Fibroblast of the conjunctiva (primary cell): Measurements from ENCODE around the gene MED13L.
"Not testable (repeated sequence)": the region's sequence is repeated elsewhere in the genome, so short reads cannot be mapped to it uniquely, and the experiment has no call there.

Experiments
- DNase-seq: peaks from one replicate; pipeline ENCODE4 v3.0.0-alpha.2; 2010; ENCODE audit warnings: low read depth

Gene MED13L

DNA sequence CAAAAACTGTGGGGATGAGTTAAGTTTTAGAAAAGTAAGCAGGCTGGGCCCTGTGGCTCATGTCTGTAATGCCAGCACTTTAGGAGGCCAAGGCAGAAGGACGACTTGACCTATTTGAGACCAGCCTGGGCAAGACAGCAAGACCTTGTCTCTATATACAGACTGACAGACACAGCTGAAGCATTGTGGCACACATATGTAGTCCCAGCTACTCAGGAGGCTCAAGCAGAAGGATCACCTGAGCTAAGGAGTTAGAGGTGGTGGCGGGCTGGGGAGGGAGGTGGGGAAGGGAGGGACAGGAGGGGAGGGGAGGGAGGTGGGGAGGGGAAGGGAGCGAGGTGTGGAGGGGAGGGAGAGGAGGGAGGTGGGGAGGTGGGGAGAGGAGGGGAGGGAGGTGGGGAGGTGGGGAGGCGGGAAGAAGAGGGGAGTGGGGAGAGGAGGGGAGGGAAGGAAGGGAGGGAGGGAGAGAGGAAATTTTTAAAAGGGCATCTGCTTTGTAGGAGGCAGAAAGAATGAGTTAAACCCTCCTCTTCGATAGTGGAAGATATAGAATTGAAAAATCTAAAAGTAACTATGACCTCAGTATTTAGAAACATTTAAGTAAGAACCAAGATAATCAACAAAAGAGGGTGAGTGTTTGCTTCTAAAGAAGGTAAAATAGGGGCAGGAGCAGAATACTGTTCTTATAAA lies 30.9 kb downstream of the MED13L start:
- DNase-seq = no peak

DNA sequence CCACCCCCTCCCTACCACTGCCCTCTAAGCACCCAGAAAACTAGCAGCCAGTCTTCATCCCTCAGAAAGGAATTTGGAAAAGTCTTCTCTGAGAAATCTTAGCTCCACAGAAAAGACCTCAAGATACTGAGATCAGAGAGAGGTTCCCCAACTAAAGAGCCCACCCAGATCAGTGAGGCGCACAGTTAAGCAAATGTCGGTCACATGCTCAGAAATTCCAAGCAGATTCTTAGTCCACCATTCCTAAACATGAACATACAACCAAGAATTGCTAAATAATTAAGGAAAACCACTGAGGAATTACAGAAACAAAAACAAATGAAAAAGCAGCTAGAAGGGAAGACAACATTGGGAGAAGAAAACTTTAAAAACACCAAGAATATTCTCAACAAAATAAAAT lies 32.3 kb downstream of the MED13L start:
- no peak for DNase-seq

DNA sequence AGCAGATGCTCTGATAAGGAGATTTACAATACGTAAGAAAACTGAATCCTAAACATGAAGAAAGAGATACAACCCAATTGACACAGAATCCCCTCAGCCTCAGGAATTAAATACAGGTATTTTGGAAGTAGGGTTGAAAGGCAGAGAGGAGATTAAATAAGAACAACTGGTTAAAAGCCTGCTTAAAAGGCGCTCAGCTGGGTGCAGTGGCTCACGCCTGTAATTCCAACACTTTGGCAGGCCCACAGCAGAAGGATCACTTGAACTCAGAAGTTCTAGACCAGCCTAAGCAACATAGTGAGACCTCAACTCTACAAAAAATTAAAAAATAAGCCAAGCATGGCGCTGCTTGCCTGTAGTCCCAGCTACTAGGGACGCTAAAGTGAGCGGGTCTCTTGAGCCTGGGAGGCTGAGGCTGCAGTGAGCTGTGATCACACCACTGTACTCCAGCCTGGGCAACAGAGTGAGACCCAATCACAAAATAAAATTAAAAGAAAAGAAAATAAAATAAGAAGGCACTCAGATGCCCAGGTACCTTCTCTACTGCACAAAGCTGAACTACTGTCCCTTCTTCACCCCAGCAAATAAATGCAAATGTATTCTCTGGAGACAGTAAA lies 32.9 kb downstream of the MED13L start:
- DNase-seq = no peak

DNA sequence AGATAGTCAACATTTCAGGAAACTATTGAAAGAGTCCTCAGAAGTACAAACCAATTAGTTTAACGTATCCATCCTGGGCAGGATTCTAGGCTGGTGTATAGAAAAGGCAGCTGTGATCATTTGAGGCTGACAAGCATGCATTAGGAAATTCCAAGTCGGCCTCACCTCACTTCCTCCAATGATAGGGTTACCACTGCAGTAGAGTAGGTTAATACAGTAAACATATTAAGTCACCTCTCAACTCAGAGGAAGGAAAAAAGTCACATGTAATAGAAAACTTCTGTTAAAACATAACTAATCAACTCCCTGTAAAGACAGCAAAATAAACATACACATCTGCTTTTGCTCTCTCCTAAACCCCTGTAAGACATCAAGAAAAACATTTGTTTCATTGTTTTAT lies 33.5 kb downstream of the MED13L start:
- no peak for DNase-seq

DNA sequence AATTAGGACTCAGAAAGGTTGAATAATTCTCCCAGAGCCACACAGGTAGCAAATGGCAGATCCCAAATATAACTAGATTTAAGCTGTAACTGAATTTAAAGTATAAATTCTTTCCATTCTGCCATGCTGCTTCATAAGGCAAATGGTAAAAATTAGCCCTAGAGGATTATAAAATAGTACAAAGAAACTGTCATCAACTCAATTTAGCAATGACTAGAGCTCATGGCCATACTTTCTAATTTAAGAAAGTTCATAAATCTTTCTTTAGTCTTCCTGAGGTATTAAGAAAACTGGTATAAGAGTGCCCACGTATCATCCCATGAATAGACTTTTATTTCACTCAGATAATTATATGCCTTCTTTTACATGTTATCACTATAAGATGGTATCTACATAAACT lies 34.8 kb downstream of the MED13L start:
- DNase-seq = no peak

DNA sequence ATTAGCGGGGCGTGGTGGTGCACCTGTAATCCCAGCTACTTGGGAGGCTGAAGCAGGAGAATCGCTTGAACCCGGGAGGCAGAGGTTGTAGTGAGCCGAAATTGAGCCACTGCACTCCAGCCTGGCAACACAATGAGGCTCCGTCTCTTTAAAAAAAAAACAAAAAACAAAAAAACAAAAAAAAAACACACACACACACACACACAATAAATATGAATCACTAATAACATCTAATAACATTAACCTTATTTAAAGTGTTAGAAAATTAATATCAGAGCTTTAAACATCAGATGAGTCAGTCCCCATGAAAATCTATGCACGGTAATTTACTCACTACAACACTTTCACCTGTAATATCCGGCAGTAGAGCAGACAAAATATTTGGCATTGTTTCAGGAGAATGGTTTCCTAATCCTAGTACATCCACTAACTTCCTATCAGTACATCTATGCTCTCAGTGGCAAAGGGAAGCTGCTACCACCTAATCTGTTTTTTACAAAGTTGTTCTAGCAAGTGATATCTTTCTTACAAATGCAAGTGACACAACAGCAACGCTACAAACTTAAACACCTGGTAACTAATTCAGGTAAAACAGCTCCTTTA lies 36.2 kb downstream of the MED13L start:
- DNase-seq = no peak

DNA sequence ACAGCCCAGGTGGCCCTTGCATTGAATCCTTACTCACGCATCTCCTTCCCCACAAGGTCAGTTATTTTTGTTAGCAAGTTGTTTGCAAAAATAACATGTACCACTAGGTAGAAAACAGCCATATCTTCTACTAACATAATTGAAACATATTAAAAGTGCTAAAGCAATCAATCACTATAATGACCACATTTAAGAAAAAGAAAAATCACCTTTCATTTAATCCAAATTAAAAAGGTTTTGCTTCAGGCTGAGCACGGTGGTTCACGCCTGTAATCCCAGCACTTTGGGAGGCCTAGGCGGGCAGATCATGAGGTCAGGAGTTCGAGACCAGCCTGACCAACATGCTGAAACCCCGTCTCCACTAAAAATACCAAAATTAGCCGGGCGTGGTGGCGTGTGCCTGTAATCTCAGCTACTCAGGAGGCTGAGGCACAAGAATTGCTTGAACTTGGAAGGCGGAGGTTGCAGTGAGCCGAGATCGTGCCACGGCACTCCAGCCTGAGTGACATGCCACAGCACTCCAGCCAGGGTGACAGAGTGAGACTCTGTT lies 38.8 kb downstream of the MED13L start:
- DNase-seq = not testable (repeated sequence)

DNA sequence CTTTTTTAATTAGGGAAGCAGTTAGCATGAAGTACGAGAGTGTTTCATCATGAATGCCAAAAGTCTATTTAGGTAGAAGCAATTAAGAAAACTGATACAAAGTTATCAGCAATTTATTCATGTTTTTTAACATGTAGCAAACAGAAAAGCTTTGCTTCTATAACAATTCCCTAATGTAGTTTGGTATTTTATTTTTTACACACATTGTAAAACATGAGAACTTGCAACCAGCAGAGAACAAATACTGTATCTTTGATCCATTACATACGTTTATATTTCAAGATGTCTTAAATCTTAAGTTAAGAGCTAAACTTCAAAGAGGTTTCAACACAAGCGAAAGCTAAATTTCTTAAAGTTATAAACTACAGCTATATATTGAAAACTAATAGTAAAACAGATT lies 39.3 kb downstream of the MED13L start:
- DNase-seq = no peak

DNA sequence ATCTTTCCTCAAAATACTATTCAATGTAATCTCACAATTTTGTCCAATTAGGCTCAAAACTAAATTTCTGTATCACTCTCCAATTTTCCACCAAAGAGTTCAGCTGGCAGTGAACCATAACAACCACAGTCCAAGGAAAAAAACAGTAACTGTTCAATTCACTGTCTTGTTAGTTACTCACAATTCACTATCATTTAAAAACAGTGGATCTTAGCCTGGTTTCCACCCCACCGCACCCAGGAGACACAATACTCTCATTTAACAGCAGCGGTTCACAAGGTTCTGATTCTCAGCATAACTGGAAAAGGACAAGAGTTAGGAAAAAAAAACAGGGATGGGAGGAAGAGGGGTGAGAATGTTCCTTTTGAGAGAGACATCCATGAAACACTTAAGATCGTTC lies 40.5 kb downstream of the MED13L start:
- DNase-seq = no peak

DNA sequence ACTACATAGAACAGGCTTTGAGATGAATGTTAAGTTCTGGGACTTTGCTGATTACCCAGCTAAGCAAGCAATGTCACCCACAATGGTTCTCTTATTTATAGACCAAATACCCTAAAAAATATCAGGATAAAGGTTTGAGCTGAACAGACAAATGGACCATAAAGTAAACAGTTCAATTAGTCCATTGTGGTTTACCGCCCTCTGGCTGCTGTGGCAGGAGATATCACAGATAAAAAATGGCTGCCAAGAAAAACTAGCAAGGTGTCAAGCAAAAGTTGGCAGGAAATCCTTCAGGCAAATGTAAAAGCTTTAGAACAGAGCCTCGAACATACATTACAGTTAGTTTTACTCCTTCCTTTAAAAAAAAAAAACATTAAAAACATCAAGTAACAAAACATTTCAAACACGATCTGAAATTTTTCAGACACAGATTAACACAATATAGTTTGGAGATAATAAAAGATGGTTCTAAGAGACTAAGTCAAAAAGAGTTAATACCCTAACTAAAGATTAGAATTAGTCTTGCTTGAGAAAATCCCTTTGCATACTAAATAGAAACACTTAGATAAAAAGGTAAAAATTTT lies 41.3 kb downstream of the MED13L start:
- peak; percentile 48 for DNase-seq

DNA sequence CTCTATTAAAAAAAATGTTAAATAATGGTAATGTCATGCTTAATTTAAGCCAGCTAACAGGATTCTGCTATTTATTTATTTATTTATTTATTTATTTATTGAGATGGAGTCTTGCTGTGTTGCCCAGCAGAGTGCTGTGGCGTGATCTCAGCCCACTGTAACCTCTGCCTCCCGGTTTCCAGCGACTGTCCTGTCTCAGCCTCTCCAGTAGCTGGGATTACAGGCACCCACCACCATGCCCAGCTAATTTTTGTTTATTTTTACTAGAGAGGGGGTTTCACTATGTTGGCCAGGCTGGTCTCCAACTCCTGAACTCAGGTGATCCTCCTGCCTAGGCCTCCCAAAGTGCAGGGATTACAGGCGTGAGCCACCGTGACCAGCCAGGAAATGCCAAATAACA lies 43.3 kb downstream of the MED13L start:
- not testable (repeated sequence) for DNase-seq

DNA sequence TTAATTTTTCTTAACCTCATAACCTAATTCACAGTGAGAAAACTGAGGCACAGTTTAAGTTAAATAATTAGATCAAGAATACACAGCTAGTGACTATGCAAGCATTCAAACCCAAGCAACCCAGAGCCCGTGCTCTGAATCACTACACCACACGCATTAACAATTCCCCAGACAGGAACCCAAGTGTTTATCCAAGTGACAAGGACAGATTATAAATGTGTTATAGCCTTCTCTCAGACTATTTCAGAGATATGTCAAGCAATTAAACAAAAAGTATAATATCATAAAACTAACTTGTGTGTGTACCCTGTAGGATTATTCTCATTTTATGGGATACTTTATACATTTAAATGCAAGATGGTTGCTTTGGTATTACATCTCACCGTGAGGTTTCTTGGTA lies 43.8 kb downstream of the MED13L start:
- no peak for DNase-seq

DNA sequence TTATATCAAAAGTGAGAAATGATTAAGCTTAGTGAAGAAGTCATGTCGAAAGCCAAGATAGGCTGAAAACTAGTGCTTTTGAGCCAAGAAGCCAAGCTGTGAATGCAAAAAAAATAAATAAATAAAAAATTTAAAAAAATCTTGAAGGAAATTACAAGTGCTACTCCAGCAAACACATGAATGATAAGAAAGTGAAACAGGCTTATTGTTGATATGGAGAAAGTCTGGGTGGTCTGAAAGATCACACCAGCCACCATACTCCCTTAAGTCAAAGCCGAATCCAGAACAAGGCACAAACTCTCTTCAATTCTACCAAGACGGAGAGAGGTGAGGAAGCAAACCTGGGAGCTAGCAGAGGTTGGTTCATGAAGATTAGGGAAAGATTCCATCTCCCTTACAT lies 49.7 kb downstream of the MED13L start:
- no peak for DNase-seq

DNA sequence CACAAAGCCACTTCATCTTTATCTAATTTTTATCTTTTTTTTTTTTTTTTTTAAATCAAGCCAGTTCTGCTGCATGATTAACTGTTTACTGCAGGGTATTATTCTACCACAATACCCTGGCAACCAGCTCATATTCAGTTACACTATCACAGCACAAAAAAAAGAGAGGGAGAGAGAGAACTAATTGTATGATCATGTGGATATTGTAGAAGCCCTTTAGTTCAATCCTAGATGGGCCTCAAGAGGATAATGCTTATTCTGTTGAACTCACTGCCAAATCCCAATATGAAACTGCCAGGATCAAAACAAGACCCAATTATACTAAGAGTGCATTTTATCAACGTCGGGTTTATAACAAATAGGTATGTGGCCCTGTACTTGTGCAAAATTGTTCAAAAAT lies 51.5 kb downstream of the MED13L start:
- no peak for DNase-seq

DNA sequence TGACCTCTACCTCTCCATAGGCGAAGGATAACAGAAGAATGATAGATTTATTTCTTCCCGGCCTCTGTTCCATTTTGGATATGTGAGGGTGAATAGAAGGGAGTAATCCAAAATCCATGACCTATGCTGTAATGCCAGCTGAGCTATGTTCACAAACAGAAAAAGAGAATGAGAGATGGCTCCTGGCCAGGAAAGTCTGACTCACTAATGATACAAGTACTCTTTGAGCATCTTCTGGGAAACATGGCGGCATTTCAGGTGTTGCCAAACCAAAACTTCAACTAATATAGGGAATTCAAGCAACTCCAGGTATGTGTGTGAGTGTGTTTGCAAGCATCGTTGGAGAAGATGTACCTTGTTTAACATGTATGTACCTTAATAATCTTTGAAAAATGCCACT lies 55.1 kb downstream of the MED13L start:
- DNase-seq = peak; percentile 93

DNA sequence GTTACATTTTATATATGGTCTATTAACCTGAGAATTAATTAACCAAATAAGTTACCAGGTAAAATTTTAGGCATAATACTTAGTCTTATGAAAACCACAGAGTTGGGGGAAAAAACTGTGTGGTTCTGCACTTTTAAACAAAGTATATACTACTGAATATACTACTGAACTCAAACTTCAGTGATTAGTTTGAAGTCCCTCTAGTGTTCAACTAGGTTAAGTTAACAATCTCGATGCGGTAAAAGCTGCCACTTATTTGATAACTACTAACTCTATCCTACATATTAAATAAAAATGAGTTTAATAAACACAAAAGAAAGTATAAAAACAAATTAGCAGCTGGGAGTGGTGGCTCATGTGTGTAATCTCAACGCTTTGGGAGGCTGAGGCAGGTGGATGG lies 56.7 kb downstream of the MED13L start:
- no peak for DNase-seq

DNA sequence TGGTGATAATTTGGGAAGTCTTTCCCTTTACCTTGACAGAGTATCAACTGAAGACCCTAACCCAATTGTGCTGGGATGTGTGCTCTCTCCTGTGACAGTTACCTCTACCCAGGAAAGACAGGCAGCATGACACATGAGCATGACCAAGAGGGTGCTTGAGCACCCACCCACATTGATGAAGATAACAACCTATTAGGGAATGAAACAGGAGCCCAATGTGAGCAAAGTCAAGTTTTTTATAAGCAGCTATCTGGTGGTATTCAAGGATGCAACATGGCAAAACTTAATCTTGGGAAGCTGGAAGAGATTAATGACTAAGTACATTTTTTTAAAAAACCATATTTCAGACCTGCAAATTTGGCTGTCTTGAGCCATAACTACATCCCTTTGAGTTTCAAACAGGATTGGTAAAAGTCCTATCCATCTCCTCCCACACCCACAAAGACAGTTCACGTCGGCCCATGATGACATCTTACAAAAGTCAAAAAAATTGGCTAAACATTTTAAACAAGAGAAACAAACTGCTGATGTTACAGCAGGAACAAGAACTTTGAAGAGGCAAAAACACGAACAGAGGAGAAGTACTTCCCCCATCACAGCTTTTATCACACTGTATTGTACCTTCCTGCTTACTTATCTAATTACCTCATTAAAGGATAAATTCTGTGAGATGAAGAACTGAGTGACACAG lies 60.3 kb downstream of the MED13L start:
- no peak for DNase-seq

DNA sequence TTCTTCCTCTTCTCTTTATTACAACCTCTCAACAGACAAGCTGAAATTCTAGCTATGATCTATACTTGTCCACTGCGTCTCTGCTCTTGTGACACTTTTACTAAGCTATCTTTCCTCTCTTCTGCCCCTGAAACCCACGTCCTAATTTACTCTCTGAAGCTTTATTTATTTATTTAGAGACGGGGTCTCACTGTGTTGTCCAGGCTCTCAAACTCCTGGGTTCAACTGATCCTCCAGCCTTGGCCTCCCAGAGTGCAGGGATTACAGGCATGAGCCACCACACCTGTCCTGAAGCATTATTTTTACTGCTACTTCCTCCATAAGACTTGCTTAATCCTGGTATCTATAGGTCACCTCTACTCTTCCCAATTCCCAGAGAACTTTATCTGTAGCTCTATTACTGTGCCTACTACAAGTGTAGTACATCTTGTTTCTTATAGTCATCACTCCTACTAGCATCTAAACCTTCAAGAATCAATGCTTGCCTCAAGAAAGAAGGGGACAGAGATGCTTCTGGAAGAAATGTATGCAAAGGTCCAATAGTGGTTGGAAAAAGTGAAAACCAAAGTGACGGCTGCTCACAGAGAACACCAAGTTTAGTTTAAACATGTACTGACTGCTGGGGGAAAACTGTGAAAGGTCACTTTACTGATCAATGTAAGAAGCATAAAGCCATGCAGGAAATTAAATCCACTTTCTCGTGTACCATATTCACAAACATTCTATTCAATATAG lies 61.3 kb downstream of the MED13L start:
- DNase-seq = no peak

DNA sequence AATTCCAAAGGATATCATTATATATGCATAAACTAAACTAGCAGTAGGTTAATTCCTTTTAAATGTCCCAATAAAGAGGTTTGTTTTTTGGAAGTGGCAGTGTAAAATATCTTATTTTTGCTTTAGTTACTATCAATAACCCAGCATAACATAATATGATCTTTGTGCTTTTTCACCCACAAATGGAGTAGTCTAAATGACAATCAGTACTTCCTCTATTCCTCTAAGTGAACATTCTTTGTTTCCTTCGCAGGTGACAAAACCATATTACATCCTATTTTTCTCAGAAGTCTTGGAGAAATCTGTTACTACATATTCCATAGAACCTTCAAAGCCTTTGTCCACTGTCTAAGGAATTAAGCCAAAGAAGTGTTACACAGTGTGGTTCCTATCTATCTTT lies 62.5 kb downstream of the MED13L start:
- DNase-seq = no peak

DNA sequence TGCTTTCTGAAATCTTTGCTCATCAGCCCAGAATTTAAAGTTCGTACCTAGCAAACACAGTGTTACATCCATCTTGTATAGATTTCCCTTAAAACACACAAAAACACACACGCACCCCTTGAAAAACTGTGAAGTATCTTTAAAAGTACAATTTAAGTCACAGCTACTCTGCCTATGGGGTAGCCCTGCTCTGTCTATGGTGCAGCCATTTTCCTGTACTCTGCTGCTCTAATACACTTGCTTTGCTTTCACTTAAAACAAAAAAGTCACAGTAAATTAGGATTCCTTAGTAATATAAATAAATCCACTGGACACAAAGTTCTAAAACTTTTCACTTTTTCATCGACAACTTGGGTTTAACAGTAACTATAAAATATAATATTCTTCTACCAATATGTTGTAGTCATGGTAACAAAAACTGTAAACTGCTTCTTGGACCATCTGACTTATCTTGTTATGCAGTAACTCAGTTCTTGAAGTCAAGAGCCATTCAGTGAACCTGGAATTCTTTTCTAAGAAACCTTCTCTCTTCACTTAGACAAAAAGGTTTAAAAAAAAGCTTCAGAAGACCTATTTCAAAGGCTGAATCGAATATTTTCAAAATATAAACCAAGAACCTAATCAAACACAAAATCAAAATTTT lies 63.5 kb downstream of the MED13L start:
- DNase-seq = no peak

DNA sequence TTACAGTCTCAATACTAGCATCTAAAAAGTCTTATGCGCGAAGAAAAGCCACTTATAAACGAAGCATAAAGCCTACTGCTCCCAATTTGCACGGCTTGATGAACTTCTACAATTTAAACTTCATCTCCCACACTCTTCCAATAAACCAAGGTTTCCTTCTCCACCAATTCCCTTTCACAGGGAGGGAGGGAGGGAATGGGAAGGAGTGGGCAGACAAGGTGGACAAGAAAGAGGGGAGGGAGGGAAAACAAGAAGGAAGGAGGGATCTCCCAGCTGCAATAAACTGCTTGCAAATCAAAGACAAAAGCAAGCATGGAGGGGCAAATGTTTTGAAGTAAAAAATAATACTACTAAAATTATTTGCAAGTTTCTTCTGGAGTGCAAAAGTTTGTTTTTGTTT lies 64.5 kb downstream of the MED13L start:
- no peak for DNase-seq
